Left renal cortex interstitium (tissue), 4 donors: ENCODE data around the gene VAV1. TPM values are rescaled to one million over a fixed set of nuclear protein-coding genes. Genes with fewer than 3 reads are reported as not detected.
"Not testable (repeated sequence)": the region's sequence is repeated elsewhere in the genome, so short reads cannot be mapped to it uniquely, and the experiment has no call there.

ENCODE experiments used
- DNase-seq, 4 donors: peaks; one replicate each; pipeline ENCODE4 v3.0.0-alpha.2; 2013; ENCODE audit warnings: low read depth in 4 of 4, low spot score in 2 of 4, missing footprints in 1 of 4
- polyA plus RNA-seq, 4 donors: library from polyadenylated mRNA; unstranded; fragments of 120-200 nt; gene quantifications; one replicate each; pipeline ENCODE4 v1.2.1, GENCODE V29; 2013; ENCODE audit not compliant: insufficient read length in 4 of 4

Gene VAV1
- polyA plus RNA-seq, 4 donors: 1.3 to 2.3 (median 1.4) TPM

- no peak for DNase-seq
Observed at GRCh38 chr19:6736917-6737283, 35.6 kb upstream of the VAV1 start.

- peak; percentile 99 to 100 (median 99) for DNase-seq
Observed at GRCh38 chr19:6737284-6737872, 35.1 kb upstream of the VAV1 start, which contains the start of gene GPR108. GPR108 (minus strand) TSS chr19:6737580; CDS start chr19:6737576, 4 bp downstream.

GRCh38 chr19:6737873-6738786 lies 34.4 kb upstream of the VAV1 start:
- DNase-seq: peak in 1 of 4 donors; percentile 61

GRCh38 chr19:6738787-6739389 lies 33.6 kb upstream of the VAV1 start:
- no peak for DNase-seq

- DNase-seq: peak in 1 of 4 donors; percentile 82
Observed at GRCh38 chr19:6739390-6739882, 33.1 kb upstream of the VAV1 start, which contains the start of gene TRIP10. TRIP10 (plus strand) TSS chr19:6739680; CDS start chr19:6739762, 82 bp downstream.

GRCh38 chr19:6739883-6740588 lies 32.5 kb upstream of the VAV1 start:
- no peak for DNase-seq

GRCh38 chr19:6740589-6741343 lies 31.7 kb upstream of the VAV1 start:
- no peak for DNase-seq

- DNase-seq: no peak
Observed at GRCh38 chr19:6743066-6743465, 29.4 kb upstream of the VAV1 start.

- no peak for DNase-seq
Observed at GRCh38 chr19:6743714-6744380, 28.7 kb upstream of the VAV1 start.

GRCh38 chr19:6744381-6745301 lies 27.9 kb upstream of the VAV1 start:
- peak in 1 of 4 donors; percentile 78 for DNase-seq

GRCh38 chr19:6745965-6746364 lies 26.5 kb upstream of the VAV1 start:
- DNase-seq: no peak

GRCh38 chr19:6748543-6748942 lies 24.0 kb upstream of the VAV1 start:
- DNase-seq: not testable (repeated sequence)

- DNase-seq: no peak
Observed at GRCh38 chr19:6750062-6750461, 22.4 kb upstream of the VAV1 start.

- DNase-seq: no peak
Observed at GRCh38 chr19:6751189-6751588, 21.3 kb upstream of the VAV1 start.

- peak in 1 of 4 donors; percentile 37 for DNase-seq
Observed at GRCh38 chr19:6752256-6753177, 20.0 kb upstream of the VAV1 start.

GRCh38 chr19:6753178-6754031 lies 19.1 kb upstream of the VAV1 start:
- DNase-seq: peak in 1 of 4 donors; percentile 45
